GM18909 (cell line): ENCODE measurements around the gene PTGIS.
"Not testable (repeated sequence)": the region's sequence is repeated elsewhere in the genome, so short reads cannot be mapped to it uniquely, and the experiment has no call there.

Experiments used
- ATAC-seq: cut with Tn5 transposase; IDR thresholded peaks from one replicate; pipeline ENCODE4 v1.9.1; 2021; ENCODE audit warnings: mild to moderate bottlenecking; ENCODE audit not compliant: unreplicated experiment, poor library complexity

Gene PTGIS

DNA sequence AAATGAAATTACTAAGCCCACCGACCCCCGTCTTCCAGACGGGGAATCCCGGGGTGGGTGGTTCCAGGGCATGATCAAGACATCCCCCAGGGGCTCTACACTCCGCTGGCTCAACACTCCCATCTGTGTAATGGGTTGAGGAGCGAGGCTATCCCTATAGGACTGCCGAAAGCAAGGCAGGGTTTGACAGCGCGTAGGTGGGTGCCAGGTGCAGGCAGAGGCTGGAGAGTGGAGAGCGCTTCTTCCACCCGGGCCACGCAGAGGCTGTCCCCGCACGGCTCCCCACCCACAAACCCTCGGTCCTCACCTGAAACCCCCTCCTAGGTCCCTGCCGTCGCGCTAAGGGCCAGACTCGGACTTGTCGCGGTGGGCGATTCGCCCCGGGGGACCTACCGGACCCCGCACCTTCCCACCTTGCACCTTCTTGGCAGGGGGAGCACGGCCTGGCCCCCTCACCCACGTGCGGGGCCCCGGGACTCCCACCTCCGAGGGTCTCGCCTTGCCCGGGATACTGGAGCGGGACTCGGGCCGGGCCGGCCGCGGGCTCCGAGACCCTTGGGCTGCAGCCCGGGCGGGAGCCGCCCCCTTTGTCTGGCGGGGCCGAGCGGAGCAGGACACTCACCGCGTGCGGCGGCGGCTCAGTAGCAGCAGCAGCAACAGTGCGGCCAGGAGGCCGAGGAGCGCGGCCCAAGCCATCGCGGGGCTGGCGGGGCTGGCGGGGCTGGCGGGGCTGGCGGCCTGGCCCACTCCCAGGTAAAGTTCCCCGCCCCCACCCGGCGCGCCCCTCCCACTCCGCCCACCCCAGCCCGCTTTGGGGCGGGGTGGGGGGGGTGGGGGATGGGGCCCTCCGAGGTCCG, at the start of gene PTGIS:
PTGIS (minus strand) TSS at position 717 of the 857 bp plus-strand sequence; CDS start at position 696, 21 bp downstream.
- ATAC-seq, result no peak

DNA sequence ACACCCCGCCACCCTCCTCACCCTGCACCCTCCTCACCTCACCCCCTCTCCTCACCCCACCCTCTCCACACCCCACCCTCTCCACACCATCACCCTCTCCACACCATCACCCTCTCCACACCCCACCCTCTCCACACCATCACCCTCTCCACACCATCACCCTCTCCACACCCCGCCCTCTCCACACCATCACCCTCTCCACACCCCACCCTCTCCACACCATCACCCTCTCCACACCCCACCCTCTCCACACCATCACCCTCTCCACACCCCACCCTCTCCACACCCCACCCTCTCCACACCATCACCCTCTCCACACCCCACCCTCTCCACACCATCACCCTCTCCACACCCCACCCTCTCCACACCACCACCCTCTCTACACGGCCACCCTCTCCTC, 49.5 kb upstream of the PTGIS start:
- not testable (repeated sequence) for ATAC-seq

DNA sequence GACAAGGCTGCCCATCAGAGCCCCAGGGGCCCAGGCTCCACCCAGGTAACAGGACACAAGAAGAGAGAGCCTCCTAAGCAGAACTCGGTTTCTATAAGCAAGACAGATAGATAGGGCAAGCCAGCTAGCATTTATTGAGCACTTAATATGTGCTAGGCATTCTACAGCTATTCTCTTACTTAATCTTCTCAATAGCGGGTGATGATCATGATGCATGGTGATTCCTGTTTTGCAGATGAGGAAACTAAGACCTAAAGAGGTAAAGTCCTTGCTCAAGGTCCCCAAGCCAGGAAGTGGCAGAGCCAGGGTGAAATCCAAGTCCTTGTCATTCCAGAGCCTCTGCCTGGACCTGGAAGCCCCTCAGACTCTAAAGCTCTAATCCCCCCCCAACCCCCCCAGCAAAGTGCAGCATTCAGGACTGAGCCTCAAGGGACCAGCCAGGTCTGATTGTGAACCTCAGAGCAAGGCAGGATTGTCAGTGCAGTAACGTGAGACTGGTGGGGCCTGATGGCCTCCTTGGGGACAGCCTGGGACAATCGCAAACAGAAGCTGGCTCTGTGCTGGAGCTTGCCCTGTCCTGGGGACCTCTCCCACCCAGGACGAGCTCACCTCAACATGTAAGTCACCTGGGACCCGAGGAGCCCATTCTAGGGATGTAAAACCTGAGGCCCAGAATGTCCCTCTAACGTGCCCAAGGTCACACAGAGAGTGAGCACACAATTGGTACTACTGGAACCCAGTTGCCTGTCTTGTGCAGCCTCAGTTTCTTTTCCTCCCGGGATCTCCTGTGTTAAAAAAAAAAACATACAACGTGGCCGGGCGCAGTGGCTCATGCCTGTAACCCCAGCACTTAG, 48.4 kb upstream of the PTGIS start:
- no peak for ATAC-seq

DNA sequence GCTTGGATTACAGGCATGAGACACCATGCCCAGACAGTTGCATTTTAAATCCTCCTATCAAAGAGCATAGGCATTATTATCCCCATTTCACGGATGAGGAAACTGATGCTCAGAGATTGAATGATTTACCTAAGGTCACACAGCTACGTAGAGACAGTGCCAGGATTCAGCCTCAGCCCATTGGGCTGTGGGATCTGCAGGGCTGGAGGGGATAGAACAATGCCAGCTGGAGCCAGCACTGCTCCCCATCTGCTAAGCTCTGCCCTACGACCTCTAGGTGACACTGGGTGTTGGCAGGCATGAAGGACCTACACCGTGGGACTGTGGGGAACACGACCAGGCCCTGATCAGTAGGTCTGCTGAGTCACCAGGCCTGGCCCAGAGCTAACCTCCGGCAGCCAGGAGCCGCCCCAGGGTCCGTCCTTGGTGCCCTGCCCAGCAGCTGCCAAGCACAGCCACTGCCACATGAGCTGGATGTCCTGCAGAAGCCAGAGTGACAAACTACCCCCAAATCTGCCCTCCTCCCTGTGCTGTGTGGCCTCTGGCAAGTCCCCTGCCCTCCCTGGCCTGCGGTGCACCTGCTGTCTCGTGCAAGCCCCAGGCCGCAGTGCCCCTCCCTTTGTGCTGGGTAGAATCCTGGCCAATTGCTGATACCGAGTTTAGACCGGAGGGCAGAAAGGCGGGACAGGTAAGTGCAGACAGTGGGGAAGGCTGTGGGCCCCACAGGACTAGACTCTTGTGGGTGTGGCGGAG, 47.6 kb upstream of the PTGIS start:
- no peak for ATAC-seq

DNA sequence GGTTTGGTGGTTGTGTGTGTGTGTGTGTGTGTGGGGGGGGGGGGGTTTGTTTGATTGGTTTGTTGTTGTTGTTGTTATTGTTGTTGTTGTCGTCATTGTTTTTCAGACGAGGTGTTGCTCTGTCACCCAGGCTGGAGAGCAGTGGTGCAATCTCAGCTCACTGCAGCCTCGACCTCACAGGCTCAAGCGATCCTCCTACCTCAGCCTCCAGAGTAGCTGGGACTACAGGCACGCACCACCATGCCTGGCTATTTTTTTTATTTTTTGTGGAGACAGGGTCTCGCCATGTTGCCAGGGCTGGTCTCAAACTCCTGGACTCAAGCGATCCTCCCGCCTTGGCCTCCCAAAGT, 47.1 kb upstream of the PTGIS start:
- ATAC-seq, result not testable (repeated sequence)

DNA sequence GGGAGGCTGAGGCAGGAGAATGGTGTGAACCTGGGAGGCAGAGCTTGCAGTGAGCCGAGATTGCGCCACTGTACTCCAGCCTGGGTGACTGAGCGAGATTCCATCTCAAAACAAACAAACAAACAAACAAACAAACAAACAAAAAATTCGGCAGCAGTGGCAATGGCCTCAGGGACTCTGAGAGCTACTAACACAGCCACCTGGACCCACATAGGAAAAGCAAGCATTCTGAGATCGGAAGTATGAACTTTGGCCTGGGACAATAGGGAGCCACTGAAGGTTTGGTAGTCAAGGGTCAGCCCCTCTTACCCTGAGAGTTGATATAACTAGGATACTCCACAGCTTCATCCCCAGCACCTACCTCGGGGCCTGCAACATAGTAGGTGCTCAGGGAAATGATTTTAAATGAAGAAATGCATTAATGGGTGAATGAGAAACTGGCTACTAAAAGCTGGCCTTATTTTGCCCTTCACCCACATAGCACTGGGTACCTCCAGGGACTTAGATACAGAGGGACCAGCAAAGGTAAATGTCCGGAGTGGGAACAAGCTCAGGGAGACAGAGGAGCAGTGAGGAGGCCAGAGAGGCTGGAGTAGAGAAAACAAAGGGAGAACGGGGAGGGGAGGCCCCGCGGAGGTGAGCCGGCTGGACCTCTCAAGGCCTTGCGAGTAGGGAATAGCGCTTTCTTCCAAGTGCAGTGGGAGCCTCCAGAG, 46.6 kb upstream of the PTGIS start:
- ATAC-seq, result no peak

DNA sequence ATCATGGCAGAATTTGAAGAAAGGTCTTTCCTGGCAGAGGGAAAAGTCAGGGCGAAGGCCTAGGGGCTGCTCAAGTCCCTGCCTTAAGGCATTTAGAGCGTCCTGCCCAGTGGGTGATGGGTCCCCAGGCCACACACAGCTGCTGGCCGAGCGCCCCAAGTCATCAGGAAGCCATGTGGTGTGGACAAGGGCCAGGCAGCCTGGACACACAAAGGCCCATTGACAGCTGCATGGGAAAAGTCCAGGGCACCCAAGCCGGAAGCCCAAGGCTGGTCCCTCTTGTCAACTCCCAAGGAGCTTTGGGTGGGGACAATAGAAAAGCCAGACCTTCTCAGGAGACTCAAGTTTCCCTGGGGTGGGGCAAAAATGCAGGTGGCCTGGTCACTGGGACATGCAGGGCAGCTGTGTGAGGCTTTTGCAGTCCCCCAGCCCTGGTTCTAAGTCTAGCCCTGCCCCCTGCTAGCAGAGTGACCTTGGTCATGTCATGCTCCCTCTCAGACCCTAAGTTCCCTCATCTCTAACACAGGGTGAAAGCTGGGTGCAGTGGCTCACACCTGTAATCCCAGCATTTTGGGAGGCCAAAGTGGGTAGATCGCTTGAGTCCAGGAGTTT, 44.3 kb upstream of the PTGIS start:
- no peak for ATAC-seq

DNA sequence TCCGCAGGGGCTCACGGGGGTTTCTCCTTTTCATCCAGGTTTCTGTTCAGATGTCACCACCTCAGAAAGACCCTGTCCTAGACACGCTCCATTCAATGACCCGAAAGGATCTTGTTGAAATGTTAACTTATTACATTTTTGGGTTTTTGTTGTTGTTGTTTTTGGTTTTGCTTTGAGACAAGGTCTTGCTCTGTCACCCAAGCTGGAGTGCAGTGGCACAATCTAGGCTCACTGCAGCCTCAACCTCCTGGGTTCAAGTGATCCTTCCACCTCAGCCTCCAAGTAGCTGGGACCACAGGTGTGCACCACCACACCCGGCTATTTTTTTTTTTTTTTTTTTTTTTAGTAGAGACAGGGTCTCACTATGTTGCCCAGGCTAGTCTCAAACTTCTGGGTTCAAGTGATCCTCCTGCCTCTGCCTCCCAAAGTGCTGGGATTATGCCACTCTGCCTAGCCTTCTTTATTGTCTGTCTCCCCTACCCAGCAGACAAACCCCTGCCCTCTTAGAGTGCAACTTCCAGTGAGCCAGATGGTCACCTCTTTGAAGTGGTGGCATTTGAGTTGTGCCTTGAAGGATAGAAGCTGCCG, 43.7 kb upstream of the PTGIS start:
- not testable (repeated sequence) for ATAC-seq

DNA sequence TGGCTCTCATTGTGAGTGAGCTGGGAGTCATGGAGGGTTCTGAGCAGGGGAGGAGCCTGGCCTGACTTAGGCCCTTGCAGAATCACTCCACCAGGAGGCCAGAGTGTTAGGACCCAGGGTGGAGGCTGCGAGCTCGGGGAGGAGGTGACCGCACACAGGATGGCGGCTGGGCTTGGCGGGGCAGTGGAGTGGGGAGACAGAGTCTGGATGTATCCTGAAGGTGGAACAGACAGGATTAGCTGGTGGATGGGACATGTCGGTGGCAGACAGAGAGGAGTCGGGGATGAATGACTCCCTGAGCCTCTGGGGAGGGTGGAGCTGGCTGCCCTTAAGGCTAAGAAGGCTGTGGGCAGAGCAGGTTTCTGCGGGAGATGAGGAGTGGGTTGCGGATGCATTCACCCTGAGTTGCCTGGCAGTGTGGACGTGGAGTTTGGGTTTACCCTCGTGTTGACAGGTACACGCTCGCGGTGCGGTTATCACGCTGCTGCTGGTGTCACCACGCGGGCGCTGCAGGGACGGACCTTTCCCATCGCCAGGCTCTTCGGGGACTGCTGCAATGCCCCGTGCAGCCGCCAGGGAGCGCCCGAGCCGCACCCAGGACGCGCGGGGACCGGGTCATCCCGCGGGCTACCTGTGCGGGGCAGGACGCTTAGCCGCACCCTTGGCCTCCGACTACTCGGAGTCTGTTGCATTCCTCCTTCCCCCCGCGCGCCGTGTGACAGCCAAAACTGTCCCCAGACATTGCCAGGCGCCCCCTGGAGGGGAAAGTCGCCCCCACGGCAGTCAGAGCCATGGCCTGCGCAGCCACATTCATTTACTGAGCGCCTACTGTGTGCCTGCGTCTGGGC, 43.0 kb upstream of the PTGIS start:
- ATAC-seq, result peak; percentile 70

DNA sequence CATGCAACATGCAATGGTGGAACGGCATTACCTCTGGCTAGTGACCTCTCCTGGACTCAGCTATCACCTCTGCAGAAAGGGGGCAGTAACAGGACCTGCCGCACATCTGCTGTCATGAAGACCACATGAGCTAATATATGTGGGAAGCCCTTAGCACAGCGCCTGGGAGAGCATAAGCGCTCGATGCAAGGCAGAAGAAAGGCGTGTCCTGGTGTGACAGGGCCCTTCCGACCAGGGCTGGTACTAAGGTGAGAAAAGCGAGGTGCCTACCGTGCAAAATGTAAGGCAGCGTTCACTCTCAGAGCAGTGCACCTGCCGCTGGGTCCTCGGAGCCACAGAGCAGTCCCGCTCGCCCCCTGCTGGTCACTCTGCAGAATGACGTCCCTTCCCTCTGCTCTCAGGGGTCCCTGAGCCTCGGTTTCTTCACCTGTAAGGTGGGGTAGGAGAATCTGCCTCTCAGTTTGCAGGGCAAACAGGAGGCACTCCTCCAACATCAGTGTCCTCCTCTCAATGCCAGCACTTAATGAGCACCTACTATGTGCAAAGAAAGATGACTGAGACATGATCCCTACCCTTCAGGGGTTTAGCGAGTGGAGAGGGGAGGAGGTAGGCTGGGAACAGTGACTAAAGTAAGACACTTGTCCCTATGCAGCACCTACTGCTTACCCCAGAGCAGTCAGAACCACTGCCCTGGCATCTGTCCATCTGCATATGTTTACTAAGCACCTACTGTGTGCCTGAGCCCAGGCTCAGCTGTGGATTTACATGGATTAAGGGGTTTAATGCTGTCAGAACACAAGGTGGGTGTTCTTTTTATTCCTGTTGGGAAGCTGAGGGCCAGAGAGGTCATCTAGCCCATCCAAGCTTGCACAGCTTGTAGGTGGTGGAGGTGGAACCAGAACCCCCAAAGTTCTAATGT, 41.1 kb upstream of the PTGIS start:
- ATAC-seq, result no peak

DNA sequence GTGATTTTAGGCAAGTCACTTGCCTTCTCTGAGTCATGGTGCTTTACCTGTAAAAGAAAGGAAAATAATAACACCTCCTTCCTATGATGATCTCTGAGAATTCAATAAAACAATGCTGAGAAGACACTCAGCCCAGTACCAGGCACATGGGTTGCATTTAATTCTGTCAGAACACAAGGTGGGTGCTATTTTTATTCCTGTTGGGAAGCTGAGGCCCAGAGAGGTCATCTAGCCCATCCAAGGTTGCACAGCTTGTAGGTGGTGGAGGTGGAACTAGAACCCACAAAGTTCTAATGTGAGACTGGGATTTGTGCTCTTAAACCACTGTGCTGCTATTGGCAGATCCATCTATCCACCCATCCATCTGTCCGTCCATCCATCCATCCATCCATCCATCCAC, 39.6 kb upstream of the PTGIS start:
- ATAC-seq, result no peak

DNA sequence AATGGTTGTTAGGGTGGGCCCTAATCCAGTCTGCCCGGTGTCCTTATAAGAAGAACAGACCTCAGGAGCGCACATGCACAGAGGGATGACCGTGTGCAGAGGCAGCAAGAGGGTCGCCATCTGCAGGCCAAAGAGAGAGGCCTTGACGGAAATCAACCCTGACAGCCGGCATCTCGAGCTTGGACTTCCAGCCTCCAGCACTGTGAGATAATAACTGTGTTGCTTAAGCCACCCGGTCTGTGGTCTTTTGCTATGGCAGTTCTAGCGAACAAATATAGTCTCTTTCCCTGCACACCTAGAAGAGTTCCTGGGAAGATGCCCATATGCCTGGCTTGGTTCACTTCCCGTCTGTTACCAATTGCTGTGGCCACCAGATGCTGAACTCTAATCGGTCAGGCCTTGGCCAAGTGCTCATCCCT, 35.3 kb upstream of the PTGIS start:
- ATAC-seq, result no peak

DNA sequence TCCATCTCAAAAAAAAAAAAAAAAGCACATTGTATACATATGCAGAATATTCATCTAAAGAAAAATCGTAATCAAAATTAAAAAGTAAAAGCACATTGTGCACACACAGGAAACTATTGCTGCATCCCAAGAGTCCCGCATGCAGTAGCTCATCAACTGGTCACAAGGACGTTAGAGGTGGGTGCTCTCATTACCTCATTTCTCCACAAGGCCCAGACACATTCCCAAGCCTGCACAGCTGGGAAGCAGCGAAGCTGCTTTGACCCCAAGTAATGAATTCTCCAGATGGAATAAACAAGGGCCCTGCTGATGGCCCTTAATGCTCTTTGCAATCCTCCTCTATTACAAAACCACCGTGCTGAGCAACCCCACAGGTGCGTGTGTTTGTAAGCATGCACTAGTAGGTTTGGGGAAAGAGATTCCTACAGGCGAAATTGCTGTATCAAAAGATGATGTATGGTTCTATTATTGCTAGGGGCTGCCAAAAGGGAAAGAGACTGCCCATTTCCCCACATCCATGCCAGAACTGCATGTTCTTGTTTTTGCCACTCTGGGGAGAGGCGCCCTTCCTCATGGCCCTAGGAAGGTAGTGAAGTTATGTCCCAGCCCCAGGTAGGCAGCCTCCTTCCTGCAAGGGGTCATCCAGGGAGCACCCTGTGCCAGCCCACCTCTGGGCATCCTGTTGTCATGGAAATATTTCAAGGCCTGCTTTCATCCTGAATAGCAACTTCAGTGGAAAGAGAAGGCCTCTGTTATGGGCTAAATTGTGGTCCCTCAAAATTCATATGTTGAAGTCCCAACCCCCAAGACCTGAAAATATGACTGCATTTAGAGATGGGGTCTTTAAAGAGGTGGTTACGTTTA, 34.6 kb upstream of the PTGIS start:
- ATAC-seq, result no peak

DNA sequence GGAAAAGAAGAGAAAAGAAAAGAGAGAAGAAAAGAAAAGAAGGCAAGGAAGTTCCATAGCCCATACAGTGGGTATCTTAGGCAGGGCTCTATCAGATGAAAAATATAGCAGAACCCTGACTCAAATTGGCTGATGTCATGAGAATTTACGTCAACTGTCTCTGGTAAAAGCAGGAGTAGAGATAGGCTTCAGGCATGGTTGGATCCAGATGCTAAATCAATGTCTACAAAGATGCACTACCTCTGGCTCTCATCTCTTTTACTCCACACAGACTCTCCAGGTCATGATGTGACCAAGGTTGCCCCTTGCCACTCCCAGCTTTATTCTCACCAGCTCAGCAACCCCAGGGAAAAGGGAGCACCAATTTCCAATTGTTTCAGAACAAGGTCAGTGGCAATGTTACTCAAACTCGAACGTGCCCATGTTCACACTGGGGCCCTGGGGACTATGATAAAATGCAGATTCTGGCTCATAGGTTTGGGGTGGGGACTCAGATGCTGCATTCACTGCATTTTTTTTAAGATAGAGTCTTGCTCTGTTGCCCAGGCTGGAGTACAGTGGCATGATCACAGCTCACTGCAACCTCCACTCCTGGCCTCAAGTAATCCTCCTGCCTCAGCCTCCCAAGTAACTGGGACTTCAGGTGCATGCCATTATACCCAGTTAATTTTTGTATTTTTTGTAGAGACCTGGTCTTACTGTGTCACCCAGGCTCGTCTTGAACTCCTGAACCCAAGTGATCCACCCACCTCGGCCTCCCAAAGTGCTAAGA, 33.4 kb upstream of the PTGIS start:
- ATAC-seq, result no peak

DNA sequence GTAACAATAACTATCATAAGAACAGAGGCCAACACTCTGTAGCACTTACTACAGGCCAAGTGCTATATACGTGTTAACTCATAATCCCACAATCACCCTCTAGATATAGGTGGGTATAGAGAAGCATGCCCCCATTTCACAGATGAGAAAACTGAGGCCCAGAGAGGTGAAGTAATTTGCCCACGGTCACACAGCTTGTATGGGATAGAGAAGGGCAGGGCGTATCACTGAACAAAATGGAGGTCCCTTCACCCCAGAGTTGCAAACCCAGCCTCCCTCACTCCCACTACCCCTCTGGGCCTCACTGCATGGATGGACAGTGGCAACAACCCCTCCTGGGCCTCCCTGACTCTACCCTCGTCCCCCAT, 31.8 kb upstream of the PTGIS start:
- no peak for ATAC-seq
